ENCODE measurements around the gene ECD.

ECD gene

DNA sequence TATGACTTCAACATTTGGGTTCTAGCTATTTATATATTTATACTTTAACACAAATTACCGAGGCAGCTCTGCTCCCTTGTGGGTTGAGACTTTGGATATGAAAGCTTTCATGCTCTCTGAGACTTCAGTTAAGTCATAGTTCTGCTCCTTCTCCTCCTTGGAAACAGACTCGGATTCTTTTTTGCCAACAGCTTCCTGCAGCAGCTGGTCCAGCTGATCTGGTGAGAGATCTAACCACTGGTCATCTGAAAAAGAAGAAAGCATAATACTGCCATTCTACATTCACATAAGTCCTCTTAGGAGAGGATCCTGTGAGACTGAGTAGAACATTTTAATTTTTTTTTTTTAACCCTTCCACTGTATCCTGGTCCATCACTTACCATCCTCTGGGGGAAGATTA, 28.6 kb downstream of the ECD start:
- H3K4me2 ChIP-seq (ENCODE audit: insufficient read depth, low read length, poor library complexity, severe bottlenecking) = no peak overlapping the region
- H2AFZ ChIP-seq (ENCODE audit: low read length) = no peak overlapping the region
- H2BK12ac ChIP-seq (ENCODE audit: low read length) = no peak overlapping the region
- no peaks in the 10 kb centered on the region for H3K9me3 ChIP-seq (replicated peaks in 1 of 2; ENCODE audit: control insufficient read depth in 2 of 2, insufficient read depth in 1 of 2, low read depth in 1 of 2, low read length in 2 of 2)
- no peak for DNase-seq (ENCODE audit: low spot score)
- WGBS, 2 donors (ENCODE audit: extremely low coverage in 2 of 2, insufficient read length in 2 of 2, insufficient replicate concordance in 1 of 2) = no CpG with 5 or more reads among the region's 2 CpGs
- no peaks in the 10 kb centered on the region for H3K79me1 ChIP-seq (ENCODE audit: low read depth, low read length)
- H3K9ac ChIP-seq (ENCODE audit: low read depth, low read length, poor library complexity) = no peak overlapping the region
- H2BK15ac ChIP-seq (ENCODE audit: low read length) = no peak overlapping the region
- H3K14ac ChIP-seq (ENCODE audit: low read length) = no peak overlapping the region
- no peak overlapping the region for H3K18ac ChIP-seq (ENCODE audit: low read length)
- H4K8ac ChIP-seq (ENCODE audit: low read depth, low read length) = no peak overlapping the region
- H3K36me3 ChIP-seq (replicated peaks in 1 of 2; ENCODE audit: control insufficient read depth in 2 of 2, insufficient read depth in 2 of 2, low read length in 2 of 2) = peaks cover 10 to 96% of the 10 kb centered on the region in 2 donors
- no peak overlapping the region for H4K91ac ChIP-seq (ENCODE audit: low read depth, low read length, poor library complexity)
- no peak overlapping the region for H2AK5ac ChIP-seq (ENCODE audit: low read depth, low read length)
- H3K4me1 ChIP-seq (ENCODE audit: control insufficient read depth in 2 of 2, insufficient read depth in 1 of 2, low read depth in 1 of 2, low read length in 2 of 2) = no peaks in the 10 kb centered on the region
- no peak overlapping the region for H3K27ac ChIP-seq (replicated peaks; ENCODE audit: low read length)
- no peaks in the 10 kb centered on the region for H3K27me3 ChIP-seq (ENCODE audit: control insufficient read depth in 3 of 3, insufficient read depth in 3 of 3, low read depth in 1 of 3, low read length in 3 of 3)
- H2BK120ac ChIP-seq (ENCODE audit: low read depth, low read length) = no peak overlapping the region
- no peak overlapping the region for H3K23ac ChIP-seq (ENCODE audit: low read depth, low read length, poor library complexity)
- no peak overlapping the region for H3K4ac ChIP-seq (ENCODE audit: low read length)
- no peak overlapping the region for H3K4me3 ChIP-seq (ENCODE audit: low read length in 2 of 2)
- no peak overlapping the region for H2BK5ac ChIP-seq (ENCODE audit: low read length)

GRCh38 chr10:73136627-73137026, 31.2 kb downstream of the ECD start:
- H3K23ac ChIP-seq (ENCODE audit: low read depth, low read length, poor library complexity) = no peak overlapping the region
- no peak overlapping the region for H2BK120ac ChIP-seq (ENCODE audit: low read depth, low read length)
- no peaks in the 10 kb centered on the region for H3K9me3 ChIP-seq (replicated peaks in 1 of 2; ENCODE audit: control insufficient read depth in 2 of 2, insufficient read depth in 1 of 2, low read depth in 1 of 2, low read length in 2 of 2)
- no peak overlapping the region for H2AFZ ChIP-seq (ENCODE audit: low read length)
- no peak overlapping the region for H4K8ac ChIP-seq (ENCODE audit: low read depth, low read length)
- no peaks in the 10 kb centered on the region for H3K27me3 ChIP-seq (ENCODE audit: control insufficient read depth in 3 of 3, insufficient read depth in 3 of 3, low read depth in 1 of 3, low read length in 3 of 3)
- H2BK5ac ChIP-seq (ENCODE audit: low read length) = no peak overlapping the region
- no peak overlapping the region for H4K91ac ChIP-seq (ENCODE audit: low read depth, low read length, poor library complexity)
- H2BK12ac ChIP-seq (ENCODE audit: low read length) = no peak overlapping the region
- no peak overlapping the region for H3K4me2 ChIP-seq (ENCODE audit: insufficient read depth, low read length, poor library complexity, severe bottlenecking)
- no peaks in the 10 kb centered on the region for H3K79me1 ChIP-seq (ENCODE audit: low read depth, low read length)
- DNase-seq (ENCODE audit: low spot score) = no peak
- no peak overlapping the region for H2AK5ac ChIP-seq (ENCODE audit: low read depth, low read length)
- no peaks in the 10 kb centered on the region for H3K4me1 ChIP-seq (ENCODE audit: control insufficient read depth in 2 of 2, insufficient read depth in 1 of 2, low read depth in 1 of 2, low read length in 2 of 2)
- no CpG with 5 or more reads among the region's 2 CpGs for WGBS, 2 donors (ENCODE audit: extremely low coverage in 2 of 2, insufficient read length in 2 of 2, insufficient replicate concordance in 1 of 2)
- no peak overlapping the region for H3K4me3 ChIP-seq (ENCODE audit: low read length in 2 of 2)
- no peak overlapping the region for H3K18ac ChIP-seq (ENCODE audit: low read length)
- no peak overlapping the region for H2BK15ac ChIP-seq (ENCODE audit: low read length)
- no peak overlapping the region for H3K4ac ChIP-seq (ENCODE audit: low read length)
- H3K14ac ChIP-seq (ENCODE audit: low read length) = no peak overlapping the region
- no peak overlapping the region for H3K27ac ChIP-seq (replicated peaks; ENCODE audit: low read length)
- H3K36me3 ChIP-seq (replicated peaks in 1 of 2; ENCODE audit: control insufficient read depth in 2 of 2, insufficient read depth in 2 of 2, low read length in 2 of 2) = peaks cover 9 to 96% of the 10 kb centered on the region in 2 donors
- H3K9ac ChIP-seq (ENCODE audit: low read depth, low read length, poor library complexity) = no peak overlapping the region

GRCh38 chr10:73134727-73135126, 33.1 kb downstream of the ECD start:
- H2AK5ac ChIP-seq (ENCODE audit: low read depth, low read length) = no peak overlapping the region
- H3K79me1 ChIP-seq (ENCODE audit: low read depth, low read length) = no peaks in the 10 kb centered on the region
- H2BK15ac ChIP-seq (ENCODE audit: low read length) = no peak overlapping the region
- no peak overlapping the region for H3K14ac ChIP-seq (ENCODE audit: low read length)
- no peak overlapping the region for H2AFZ ChIP-seq (ENCODE audit: low read length)
- no peak overlapping the region for H3K4ac ChIP-seq (ENCODE audit: low read length)
- no peak overlapping the region for H4K91ac ChIP-seq (ENCODE audit: low read depth, low read length, poor library complexity)
- H2BK12ac ChIP-seq (ENCODE audit: low read length) = no peak overlapping the region
- H3K9ac ChIP-seq (ENCODE audit: low read depth, low read length, poor library complexity) = no peak overlapping the region
- H4K8ac ChIP-seq (ENCODE audit: low read depth, low read length) = no peak overlapping the region
- no peak overlapping the region for H2BK120ac ChIP-seq (ENCODE audit: low read depth, low read length)
- H3K4me3 ChIP-seq (ENCODE audit: low read length in 2 of 2) = no peak overlapping the region
- peaks cover 15 to 93% of the 10 kb centered on the region in 2 donors for H3K36me3 ChIP-seq (replicated peaks in 1 of 2; ENCODE audit: control insufficient read depth in 2 of 2, insufficient read depth in 2 of 2, low read length in 2 of 2)
- H3K18ac ChIP-seq (ENCODE audit: low read length) = no peak overlapping the region
- DNase-seq (ENCODE audit: low spot score) = no peak
- no peak overlapping the region for H2BK5ac ChIP-seq (ENCODE audit: low read length)
- no peaks in the 10 kb centered on the region for H3K27me3 ChIP-seq (ENCODE audit: control insufficient read depth in 3 of 3, insufficient read depth in 3 of 3, low read depth in 1 of 3, low read length in 3 of 3)
- WGBS, 2 donors (ENCODE audit: extremely low coverage in 2 of 2, insufficient read length in 2 of 2, insufficient replicate concordance in 1 of 2) = no CpG with 5 or more reads among the region's 3 CpGs
- no peaks in the 10 kb centered on the region for H3K9me3 ChIP-seq (replicated peaks in 1 of 2; ENCODE audit: control insufficient read depth in 2 of 2, insufficient read depth in 1 of 2, low read depth in 1 of 2, low read length in 2 of 2)
- H3K4me1 ChIP-seq (ENCODE audit: control insufficient read depth in 2 of 2, insufficient read depth in 1 of 2, low read depth in 1 of 2, low read length in 2 of 2) = no peaks in the 10 kb centered on the region
- no peak overlapping the region for H3K23ac ChIP-seq (ENCODE audit: low read depth, low read length, poor library complexity)
- H3K4me2 ChIP-seq (ENCODE audit: insufficient read depth, low read length, poor library complexity, severe bottlenecking) = no peak overlapping the region
- H3K27ac ChIP-seq (replicated peaks; ENCODE audit: low read length) = no peak overlapping the region

DNA sequence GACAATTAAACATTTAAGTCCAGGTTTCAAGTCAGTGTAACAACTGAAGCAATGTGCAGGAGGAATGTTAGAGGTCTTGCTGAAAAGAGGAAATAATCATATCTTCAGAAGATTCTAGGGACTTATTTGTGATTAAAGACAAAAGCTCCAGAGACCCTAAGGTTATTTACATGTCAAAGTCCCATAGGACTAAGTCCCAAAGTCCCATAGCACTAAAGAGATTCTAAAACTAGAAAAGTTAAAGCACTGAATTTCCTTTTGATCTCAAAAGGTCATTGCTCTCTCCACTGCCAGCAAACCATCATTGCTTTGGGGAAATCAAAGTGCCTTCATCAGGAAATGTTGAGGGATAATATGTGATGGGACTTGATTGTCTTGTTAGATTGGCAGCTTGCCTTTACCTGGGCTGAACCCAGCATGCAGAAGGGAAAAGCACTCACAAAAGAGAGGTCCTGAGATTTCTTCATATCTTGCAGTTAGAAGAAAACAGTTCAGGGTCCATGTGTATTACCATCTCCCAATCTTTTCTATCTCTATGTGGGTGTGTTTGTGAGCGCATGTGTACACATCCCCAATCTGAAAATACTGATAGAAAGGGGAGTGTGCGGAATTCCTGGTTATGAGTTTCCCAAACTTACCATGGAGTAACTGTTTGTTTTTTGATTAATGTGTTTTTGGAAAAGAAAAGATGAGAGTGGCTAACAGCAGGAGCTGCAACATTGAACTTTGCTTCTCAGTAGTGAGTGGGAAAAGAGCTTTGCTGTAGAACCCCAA, 35.7 kb downstream of the ECD start:
- no peak for DNase-seq (ENCODE audit: low spot score)
- H4K8ac ChIP-seq (ENCODE audit: low read depth, low read length) = no peak overlapping the region
- no peak overlapping the region for H3K4me3 ChIP-seq (ENCODE audit: low read length in 2 of 2)
- H4K91ac ChIP-seq (ENCODE audit: low read depth, low read length, poor library complexity) = no peak overlapping the region
- no peak overlapping the region for H3K23ac ChIP-seq (ENCODE audit: low read depth, low read length, poor library complexity)
- no peak overlapping the region for H2AFZ ChIP-seq (ENCODE audit: low read length)
- no peak overlapping the region for H2BK5ac ChIP-seq (ENCODE audit: low read length)
- H3K4ac ChIP-seq (ENCODE audit: low read length) = no peak overlapping the region
- H3K79me1 ChIP-seq (ENCODE audit: low read depth, low read length) = no peaks in the 10 kb centered on the region
- no peak overlapping the region for H3K9ac ChIP-seq (ENCODE audit: low read depth, low read length, poor library complexity)
- H3K36me3 ChIP-seq (replicated peaks in 1 of 2; ENCODE audit: control insufficient read depth in 2 of 2, insufficient read depth in 2 of 2, low read length in 2 of 2) = peaks cover 13 to 85% of the 10 kb centered on the region in 2 donors
- no peaks in the 10 kb centered on the region for H3K27me3 ChIP-seq (ENCODE audit: control insufficient read depth in 3 of 3, insufficient read depth in 3 of 3, low read depth in 1 of 3, low read length in 3 of 3)
- H3K9me3 ChIP-seq (replicated peaks in 1 of 2; ENCODE audit: control insufficient read depth in 2 of 2, insufficient read depth in 1 of 2, low read depth in 1 of 2, low read length in 2 of 2) = no peaks in the 10 kb centered on the region
- no peaks in the 10 kb centered on the region for H3K4me1 ChIP-seq (ENCODE audit: control insufficient read depth in 2 of 2, insufficient read depth in 1 of 2, low read depth in 1 of 2, low read length in 2 of 2)
- H3K18ac ChIP-seq (ENCODE audit: low read length) = no peak overlapping the region
- H3K4me2 ChIP-seq (ENCODE audit: insufficient read depth, low read length, poor library complexity, severe bottlenecking) = no peak overlapping the region
- no peak overlapping the region for H2BK15ac ChIP-seq (ENCODE audit: low read length)
- H2BK120ac ChIP-seq (ENCODE audit: low read depth, low read length) = no peak overlapping the region
- no peak overlapping the region for H2BK12ac ChIP-seq (ENCODE audit: low read length)
- H3K14ac ChIP-seq (ENCODE audit: low read length) = no peak overlapping the region
- no peak overlapping the region for H3K27ac ChIP-seq (replicated peaks; ENCODE audit: low read length)
- WGBS, 2 donors (ENCODE audit: extremely low coverage in 2 of 2, insufficient read length in 2 of 2, insufficient replicate concordance in 1 of 2) = no CpG with 5 or more reads among the region's 2 CpGs
- no peak overlapping the region for H2AK5ac ChIP-seq (ENCODE audit: low read depth, low read length)

Data from neuronal stem cell (in vitro differentiated cells).